Measurements from ENCODE around the gene SPATA2L. TPM values are rescaled to one million over a fixed set of nuclear protein-coding genes. Genes with fewer than 3 reads are reported as not detected.
"Not testable (repeated sequence)": the region's sequence is repeated elsewhere in the genome, so short reads cannot be mapped to it uniquely, and the experiment has no call there.

SPATA2L gene
- total and polyA plus RNA-seq, 8 donors = 9.7 to 41.4 (median 12.8) TPM; not detected in 1

DNA sequence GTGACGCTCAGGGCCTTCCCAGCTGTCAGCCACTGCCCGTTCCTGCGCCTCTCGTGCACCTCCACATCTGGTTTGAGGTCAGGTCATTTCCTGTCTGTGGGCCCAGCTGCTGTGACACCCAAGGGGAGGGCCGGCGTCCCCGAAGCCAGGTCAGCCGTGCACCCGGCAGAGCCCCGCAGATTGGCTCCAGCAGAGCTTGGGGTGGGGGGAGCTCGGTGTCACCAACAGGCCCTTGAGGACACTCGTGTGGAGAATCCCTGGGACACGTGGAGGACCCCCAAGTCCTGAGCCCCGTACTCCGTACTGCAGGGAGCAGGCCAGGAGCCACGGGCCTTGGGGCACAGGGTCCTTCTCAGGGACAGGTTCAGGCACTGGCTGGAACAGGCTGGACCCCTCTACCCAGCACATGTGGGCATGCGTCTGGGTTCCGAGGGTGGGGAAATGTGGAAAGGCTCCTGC is 4.8 kb downstream of the SPATA2L start:
- intact Hi-C loops (cut with DNase I; ENCODE audit: low total_unique reads) = no loop called here
- DNase-seq = peak in 1 of 2 donors; percentile 36
- peaks cover 0 to 9% (median 0%) of the 10 kb centered on the region in 3 donors for H3K27me3 ChIP-seq
- no peak overlapping the region for H3K4me3 ChIP-seq
- H3K4me1 ChIP-seq = peaks cover 19 to 47% (median 32%) of the 10 kb centered on the region in 4 donors
- H3K9me3 ChIP-seq = no peaks in the 10 kb centered on the region
- no peak overlapping the region for H3K27ac ChIP-seq
- H3K36me3 ChIP-seq = peaks cover 28 to 65% (median 62%) of the 10 kb centered on the region in 4 donors
- WGBS, 5 donors = 63 to 77% (median 68%) methylated on average over 9 to 18 of the region's 18 CpGs
- TF ChIP-seq, protein P1, sequence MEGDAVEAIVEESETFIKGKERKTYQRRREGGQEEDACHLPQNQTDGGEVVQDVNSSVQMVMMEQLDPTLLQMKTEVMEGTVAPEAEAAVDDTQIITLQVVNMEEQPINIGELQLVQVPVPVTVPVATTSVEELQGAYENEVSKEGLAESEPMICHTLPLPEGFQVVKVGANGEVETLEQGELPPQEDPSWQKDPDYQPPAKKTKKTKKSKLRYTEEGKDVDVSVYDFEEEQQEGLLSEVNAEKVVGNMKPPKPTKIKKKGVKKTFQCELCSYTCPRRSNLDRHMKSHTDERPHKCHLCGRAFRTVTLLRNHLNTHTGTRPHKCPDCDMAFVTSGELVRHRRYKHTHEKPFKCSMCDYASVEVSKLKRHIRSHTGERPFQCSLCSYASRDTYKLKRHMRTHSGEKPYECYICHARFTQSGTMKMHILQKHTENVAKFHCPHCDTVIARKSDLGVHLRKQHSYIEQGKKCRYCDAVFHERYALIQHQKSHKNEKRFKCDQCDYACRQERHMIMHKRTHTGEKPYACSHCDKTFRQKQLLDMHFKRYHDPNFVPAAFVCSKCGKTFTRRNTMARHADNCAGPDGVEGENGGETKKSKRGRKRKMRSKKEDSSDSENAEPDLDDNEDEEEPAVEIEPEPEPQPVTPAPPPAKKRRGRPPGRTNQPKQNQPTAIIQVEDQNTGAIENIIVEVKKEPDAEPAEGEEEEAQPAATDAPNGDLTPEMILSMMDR (IDR thresholded peaks at IDR 0.05) = no peak
- TF ChIP-seq POLR2AphosphoS5 (IDR thresholded peaks at IDR 0.05) (no peak), EP300 (IDR thresholded peaks at IDR 0.05) (no peak), POLR2A (IDR thresholded peaks at IDR 0.05) (no peak)

DNA sequence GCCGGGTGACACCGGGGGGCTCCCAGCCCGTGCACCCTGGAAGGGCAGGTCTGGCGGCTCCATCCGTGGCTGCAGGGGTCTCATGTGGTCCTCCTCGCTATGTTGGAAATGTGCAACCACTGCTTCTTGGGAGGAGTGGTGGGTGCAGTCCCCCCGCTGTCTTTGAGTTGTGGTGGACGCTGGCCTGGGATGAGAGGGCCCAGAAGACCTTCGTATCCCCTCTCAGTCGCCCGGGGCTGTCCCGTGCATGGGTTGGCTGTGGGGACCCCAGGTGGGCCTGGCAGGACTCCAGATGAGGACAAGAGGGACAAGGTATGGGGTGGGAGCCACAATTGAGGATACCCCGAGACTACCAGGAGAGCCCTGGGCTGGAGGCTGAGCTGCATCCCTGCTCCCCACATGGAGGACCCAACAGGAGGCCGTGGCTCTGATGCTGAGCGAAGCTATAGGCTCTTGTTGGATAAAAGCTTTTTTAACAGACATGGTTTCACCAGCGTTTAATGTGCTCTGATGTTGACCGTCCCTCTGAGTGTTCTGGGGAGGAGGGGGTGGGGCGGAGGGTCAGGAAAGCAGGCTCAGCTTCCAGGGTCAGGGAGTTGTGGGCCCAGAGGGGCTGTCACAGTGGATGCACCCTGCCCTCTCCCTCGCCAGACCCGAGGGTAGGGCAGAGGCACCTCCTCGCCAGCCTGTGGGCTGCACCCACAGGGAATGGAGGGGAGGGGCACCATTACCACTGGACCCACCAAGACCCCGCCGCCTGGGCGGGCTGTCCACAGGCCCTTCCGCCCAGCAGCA is 5.4 kb downstream of the SPATA2L start:
- TF ChIP-seq, protein P1 (IDR thresholded peaks at IDR 0.05) = no peak
- no peak for TF ChIP-seq POLR2AphosphoS5 (IDR thresholded peaks at IDR 0.05)
- TF ChIP-seq POLR2A (IDR thresholded peaks at IDR 0.05) = no peak
- TF ChIP-seq EP300 (IDR thresholded peaks at IDR 0.05) = no peak
- peak in 1 of 2 donors; percentile 11 for DNase-seq
- peaks cover 16 to 43% (median 28%) of the 10 kb centered on the region in 4 donors for H3K4me1 ChIP-seq
- WGBS, 5 donors = 75 to 81% (median 77%) methylated on average over 22 to 25 of the region's 25 CpGs
- H3K9me3 ChIP-seq = no peaks in the 10 kb centered on the region
- no peak overlapping the region for H3K27ac ChIP-seq
- H3K4me3 ChIP-seq = no peak overlapping the region
- H3K36me3 ChIP-seq = peaks cover 34 to 71% (median 69%) of the 10 kb centered on the region in 4 donors
- intact Hi-C loops (cut with DNase I; ENCODE audit: low total_unique reads) = no loop called here
- H3K27me3 ChIP-seq = peaks cover 0 to 4% (median 0%) of the 10 kb centered on the region in 3 donors

DNA sequence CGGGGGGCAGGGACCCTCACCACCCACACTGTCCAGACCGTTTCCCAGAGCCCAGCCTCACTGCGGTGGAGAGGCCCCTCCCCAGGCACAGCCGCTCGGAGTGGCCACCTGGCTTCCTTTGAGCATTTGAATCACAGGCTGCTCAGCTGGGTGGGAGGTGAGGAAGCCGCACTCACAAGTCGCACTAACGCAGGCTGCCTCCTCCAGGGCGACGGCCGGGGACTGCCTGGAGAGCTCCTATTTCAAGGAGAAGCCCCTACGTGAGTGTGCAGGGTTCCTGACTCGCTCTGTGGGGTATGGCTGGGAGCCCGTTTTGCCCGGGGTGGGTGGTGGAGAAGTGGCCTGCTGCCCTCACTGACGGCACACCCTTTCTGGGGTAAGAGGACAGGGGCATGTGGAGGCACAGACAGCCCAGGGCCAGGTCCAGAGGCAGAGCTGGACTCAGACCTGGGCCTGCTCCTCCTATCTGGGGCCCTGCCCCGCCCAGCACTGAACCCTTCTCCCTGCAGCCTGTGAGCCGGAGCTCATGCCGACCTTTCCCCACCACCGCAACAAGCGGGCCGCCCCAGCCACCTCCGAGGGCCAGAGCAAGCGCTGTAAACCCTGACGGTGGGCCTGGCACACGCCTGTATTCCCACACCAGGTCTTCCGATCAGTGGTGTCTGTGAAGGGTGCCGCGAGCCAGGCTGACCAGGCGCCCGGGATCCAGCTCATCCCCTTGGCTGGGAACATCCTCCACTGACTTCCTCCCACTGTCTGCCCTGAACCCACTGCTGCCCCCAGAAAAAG is 6.2 kb downstream of the SPATA2L start:
- intact Hi-C loops (cut with DNase I; ENCODE audit: low total_unique reads) = no loop called here
- WGBS, 5 donors = 81 to 87% (median 82%) methylated on average over 15 to 31 of the region's 31 CpGs
- Histone ChIP-seq H3K4me3 (no peak overlapping the region), H3K36me3 (peaks cover 34 to 79% (median 77%) of the 10 kb centered on the region in 4 donors), H3K9me3 (no peaks in the 10 kb centered on the region), H3K27me3 (no peaks in the 10 kb centered on the region), H3K27ac (no peak overlapping the region), H3K4me1 (peaks cover 8 to 35% (median 20%) of the 10 kb centered on the region in 4 donors)
- TF ChIP-seq POLR2A (IDR thresholded peaks at IDR 0.05) (no peak), POLR2AphosphoS5 (IDR thresholded peaks at IDR 0.05) (no peak), EP300 (IDR thresholded peaks at IDR 0.05) (no peak)
- TF ChIP-seq, protein P1 (IDR thresholded peaks at IDR 0.05) = no peak
- peak in 1 of 2 donors; percentile 16 for DNase-seq

DNA sequence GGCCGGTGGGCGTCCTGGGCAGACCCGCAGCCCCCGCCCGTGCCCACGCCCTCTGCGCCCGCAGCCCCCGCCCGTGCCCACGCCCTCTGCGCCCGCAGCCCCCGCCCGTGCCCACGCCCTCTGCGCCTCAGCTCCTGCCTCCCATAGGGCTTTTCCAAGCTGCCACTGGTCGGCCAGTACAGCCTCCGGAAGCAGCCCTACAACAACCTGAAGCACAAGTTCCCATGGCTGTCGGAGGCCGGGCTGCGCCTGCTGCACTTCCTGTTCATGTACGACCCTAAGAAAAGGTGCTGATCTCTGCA is 6.8 kb downstream of the SPATA2L start:
- H3K27me3 ChIP-seq; H3K27ac ChIP-seq; H3K9me3 ChIP-seq; intact Hi-C loops (cut with DNase I; ENCODE audit: low total_unique reads); H3K4me3 ChIP-seq: not testable (repeated sequence)
- H3K36me3 ChIP-seq = peaks cover 34 to 85% (median 82%) of the 10 kb centered on the region in 4 donors
- peaks cover 4 to 30% (median 14%) of the 10 kb centered on the region in 4 donors for H3K4me1 ChIP-seq
- WGBS, 5 donors = 60 to 87% (median 81%) methylated on average over 1 to 23 of the region's 23 CpGs
- peak in 1 of 2 donors; percentile 12 for DNase-seq

Data from stomach (tissue), 9 donors.